Bronchial epithelial cell (primary cell): Measurements from ENCODE around the gene MAGI2. TPM values are rescaled to one million over a fixed set of nuclear protein-coding genes. Genes with fewer than 3 reads are reported as not detected.

ENCODE experiments used
- DNase-seq: peaks from one replicate; pipeline ENCODE4 v3.0.0-alpha.2; 2010; ENCODE audit warnings: low read depth
- FAIRE-seq: peaks from 2 replicates; lab custom pipeline; 2011; peaks lifted over from hg19 to GRCh38; lab: Jason Lieb, UNC
- H3K27me3 ChIP-seq: 2 replicates; pipeline ENCODE4 v1.5.1; 2011; ENCODE audit warnings: low read length; ENCODE audit not compliant: control insufficient read depth, insufficient read depth
- H3K36me3 ChIP-seq: 2 replicates; pipeline ENCODE4 v1.5.1; 2011; ENCODE audit warnings: low read length; ENCODE audit not compliant: control insufficient read depth, insufficient read depth
- H3K4me3 ChIP-seq: 2 replicates; pipeline ENCODE4 v1.5.1; 2011; ENCODE audit warnings: mild to moderate bottlenecking, low read depth, low read length, control low read depth
- CTCF ChIP-seq: IDR thresholded peaks from 2 replicates; pipeline ENCODE4 v1.5.1; 2011; ENCODE audit warnings: mild to moderate bottlenecking, moderate library complexity, low read length, control low read depth, inconsistent platforms; ENCODE audit not compliant: insufficient read depth, severe bottlenecking
- total RNA-seq: library from RNA; depleted of rRNA; stranded (reverse); fragments of >200 nt; gene quantifications from 2 replicates; pipeline ENCODE4 v1.2.1, GENCODE V29; 2014

The MAGI2 gene
- total RNA-seq, 1 donor from 2014 or later, result 2.6 TPM

GRCh38 chr7:78835897-78836296 is 617.6 kb downstream of the MAGI2 start:
- no peak for DNase-seq
- no peak for TF ChIP-seq CTCF
- FAIRE-seq, result no peak
- no peaks in the 10 kb centered on the region for H3K36me3 ChIP-seq
- no peaks in the 10 kb centered on the region for H3K27me3 ChIP-seq
- H3K4me3 ChIP-seq, result no peak overlapping the region

GRCh38 chr7:78828317-78828716 is 625.1 kb downstream of the MAGI2 start:
- no peak for TF ChIP-seq CTCF
- no peak overlapping the region for H3K4me3 ChIP-seq
- H3K27me3 ChIP-seq, result no peaks in the 10 kb centered on the region
- DNase-seq (no peak), FAIRE-seq (no peak)
- H3K36me3 ChIP-seq, result no peaks in the 10 kb centered on the region

GRCh38 chr7:78803501-78804127 is 649.9 kb downstream of the MAGI2 start:
- H3K36me3 ChIP-seq, result no peaks in the 10 kb centered on the region
- no peak overlapping the region for H3K4me3 ChIP-seq
- no peak for TF ChIP-seq CTCF
- DNase-seq, result no peak
- no peak for FAIRE-seq
- no peaks in the 10 kb centered on the region for H3K27me3 ChIP-seq

GRCh38 chr7:78794101-78794500 is 659.4 kb downstream of the MAGI2 start:
- FAIRE-seq (no peak), DNase-seq (no peak)
- Histone ChIP-seq H3K36me3 (no peaks in the 10 kb centered on the region), H3K4me3 (no peak overlapping the region), H3K27me3 (no peaks in the 10 kb centered on the region)
- TF ChIP-seq CTCF, result no peak

GRCh38 chr7:78792624-78793023 is 660.8 kb downstream of the MAGI2 start:
- H3K27me3 ChIP-seq, result no peaks in the 10 kb centered on the region
- no peak for FAIRE-seq
- no peaks in the 10 kb centered on the region for H3K36me3 ChIP-seq
- TF ChIP-seq CTCF, result no peak
- H3K4me3 ChIP-seq, result no peak overlapping the region
- no peak for DNase-seq

- FAIRE-seq (no peak), DNase-seq (no peak)
- Histone ChIP-seq H3K27me3 (no peaks in the 10 kb centered on the region), H3K4me3 (no peak overlapping the region), H3K36me3 (no peaks in the 10 kb centered on the region)
- no peak for TF ChIP-seq CTCF
These were observed 661.5 kb downstream of the MAGI2 start for GRCh38 chr7:78792006-78792405.
